ACC112 (cell line): Measurements from ENCODE around the gene MYO5B.
"Not testable (repeated sequence)": the region's sequence is repeated elsewhere in the genome, so short reads cannot be mapped to it uniquely, and the experiment has no call there.

Source experiments
- H2AFZ ChIP-seq: fragments of 200-600 bp; sonication (generic); one replicate; pipeline ENCODE4 v1.6.0; 2017; ENCODE audit warnings: antibody characterized with exemption, low read length; ENCODE audit not compliant: unreplicated experiment
- H3K27ac ChIP-seq: fragments of 200-600 bp; sonication (generic); 2 replicates; pipeline ENCODE4 v1.5.1; 2014; ENCODE audit warnings: low read depth, mild to moderate bottlenecking, antibody characterized with exemption, low read length, moderate library complexity
- H3K27me3 ChIP-seq: fragments of 200-600 bp; sonication (generic); 2 replicates; pipeline ENCODE4 v1.6.1; 2014; ENCODE audit warnings: mild to moderate bottlenecking, antibody characterized with exemption, low read length, moderate library complexity, mixed read lengths; ENCODE audit not compliant: insufficient read depth
- H3K36me3 ChIP-seq: fragments of 200-600 bp; sonication (generic); 2 replicates; pipeline ENCODE4 v1.6.1; 2016; ENCODE audit warnings: mild to moderate bottlenecking, antibody characterized with exemption, low read length, moderate library complexity, mixed read lengths; ENCODE audit not compliant: insufficient read depth
- H3K4me1 ChIP-seq: fragments of 200-600 bp; sonication (generic); one replicate; pipeline ENCODE4 v1.6.1; 2016; ENCODE audit warnings: low read length, mixed read lengths; ENCODE audit not compliant: insufficient read depth, unreplicated experiment, control insufficient read depth
- H3K4me3 ChIP-seq: fragments of 200-600 bp; sonication (generic); 2 replicates; pipeline ENCODE4 v1.5.1; 2014; ENCODE audit warnings: mild to moderate bottlenecking, low read depth, low read length
- H3K79me2 ChIP-seq: fragments of 200-600 bp; sonication (generic); one replicate; pipeline ENCODE4 v1.6.0; 2016; ENCODE audit warnings: low read length; ENCODE audit not compliant: control insufficient read depth, unreplicated experiment, insufficient read depth

MYO5B gene

GRCh38 chr18:50194631-50195532, at the start of gene MYO5B:
MYO5B (minus strand) TSS chr18:50195147; CDS start chr18:50194793, 354 bp downstream.
- no peaks in the 10 kb centered on the region for H3K36me3 ChIP-seq
- H3K27me3 ChIP-seq = peaks cover 85% of the 10 kb centered on the region
- no peaks in the 10 kb centered on the region for H3K4me1 ChIP-seq
- no peaks in the 10 kb centered on the region for H3K79me2 ChIP-seq
- H3K27ac ChIP-seq = no peak within 1 kb of the TSS
- no peak within 1 kb of the TSS for H2AFZ ChIP-seq
- H3K4me3 ChIP-seq = peak within 1 kb of the TSS; percentile 33; the same call in 1 of the 2 replicates

- not testable (repeated sequence) for H3K27me3 ChIP-seq, H3K79me2 ChIP-seq, H3K27ac ChIP-seq, H3K4me1 ChIP-seq, H2AFZ ChIP-seq, H3K36me3 ChIP-seq, H3K4me3 ChIP-seq
Measured at GRCh38 chr18:50241768-50242167, 46.8 kb upstream of the MYO5B start.

GRCh38 chr18:50240080-50240563, 45.2 kb upstream of the MYO5B start:
- H3K79me2 ChIP-seq = no peaks in the 10 kb centered on the region
- no peak overlapping the region for H3K27ac ChIP-seq
- no peak overlapping the region for H3K4me3 ChIP-seq
- H3K36me3 ChIP-seq = no peaks in the 10 kb centered on the region
- no peaks in the 10 kb centered on the region for H3K4me1 ChIP-seq
- peaks cover 7% of the 10 kb centered on the region; the same call in 1 of the 2 replicates for H3K27me3 ChIP-seq
- no peak overlapping the region for H2AFZ ChIP-seq

GRCh38 chr18:50232419-50232818, 37.5 kb upstream of the MYO5B start:
- H2AFZ ChIP-seq = no peak overlapping the region
- no peak overlapping the region for H3K4me3 ChIP-seq
- no peak overlapping the region for H3K27ac ChIP-seq
- H3K4me1 ChIP-seq = no peaks in the 10 kb centered on the region
- H3K27me3 ChIP-seq = peaks cover 39% of the 10 kb centered on the region
- no peaks in the 10 kb centered on the region for H3K36me3 ChIP-seq
- H3K79me2 ChIP-seq = no peaks in the 10 kb centered on the region

- H3K27ac ChIP-seq = no peak overlapping the region
- H3K36me3 ChIP-seq = no peaks in the 10 kb centered on the region
- peaks cover 43% of the 10 kb centered on the region for H3K27me3 ChIP-seq
Measured at GRCh38 chr18:50231621-50232020, 36.7 kb upstream of the MYO5B start.

GRCh38 chr18:50220249-50220648, 25.3 kb upstream of the MYO5B start:
- not testable (repeated sequence) for H3K4me3 ChIP-seq, H3K36me3 ChIP-seq, H3K27ac ChIP-seq, H2AFZ ChIP-seq, H3K79me2 ChIP-seq, H3K4me1 ChIP-seq
- peaks cover 56% of the 10 kb centered on the region for H3K27me3 ChIP-seq

More at GRCh38 chr18:50231621-50232020, 36.7 kb upstream of the MYO5B start:
- Histone ChIP-seq H3K79me2 (no peaks in the 10 kb centered on the region), H3K4me1 (no peaks in the 10 kb centered on the region), H3K4me3 (no peak overlapping the region), H2AFZ (no peak overlapping the region)

GRCh38 chr18:50218432-50219197, 23.7 kb upstream of the MYO5B start:
- no peaks in the 10 kb centered on the region for H3K79me2 ChIP-seq
- H3K27ac ChIP-seq = no peak overlapping the region
- H3K4me1 ChIP-seq = no peaks in the 10 kb centered on the region
- no peak overlapping the region for H3K4me3 ChIP-seq
- H3K36me3 ChIP-seq = no peaks in the 10 kb centered on the region
- H2AFZ ChIP-seq = no peak overlapping the region
- H3K27me3 ChIP-seq = peaks cover 54% of the 10 kb centered on the region

- Histone ChIP-seq H3K79me2 (no peaks in the 10 kb centered on the region), H3K27me3 (peaks cover 40% of the 10 kb centered on the region), H3K27ac (no peak overlapping the region), H3K4me3 (no peak overlapping the region), H2AFZ (no peak overlapping the region), H3K4me1 (no peaks in the 10 kb centered on the region), H3K36me3 (no peaks in the 10 kb centered on the region)
Measured at GRCh38 chr18:50209311-50209710, 14.4 kb upstream of the MYO5B start.

GRCh38 chr18:50207722-50208121, 12.8 kb upstream of the MYO5B start:
- no peaks in the 10 kb centered on the region for H3K36me3 ChIP-seq
- H3K79me2 ChIP-seq = no peaks in the 10 kb centered on the region
- peaks cover 45% of the 10 kb centered on the region for H3K27me3 ChIP-seq
- no peak overlapping the region for H3K27ac ChIP-seq
- no peaks in the 10 kb centered on the region for H3K4me1 ChIP-seq
- no peak overlapping the region for H2AFZ ChIP-seq
- H3K4me3 ChIP-seq = no peak overlapping the region

GRCh38 chr18:50203801-50204604, 9.1 kb upstream of the MYO5B start:
- Histone ChIP-seq H3K36me3 (no peaks in the 10 kb centered on the region), H3K27me3 (peaks cover 61% of the 10 kb centered on the region), H3K79me2 (no peaks in the 10 kb centered on the region), H3K27ac (no peak overlapping the region), H3K4me1 (no peaks in the 10 kb centered on the region), H2AFZ (no peak overlapping the region), H3K4me3 (no peak overlapping the region)
